ENCODE data around the gene TENM4. TPM values are rescaled to one million over a fixed set of nuclear protein-coding genes. Genes with fewer than 3 reads are reported as not detected.

Gene TENM4
- polyA plus RNA-seq, 3 donors: 0.31 to 1.7 TPM; not detected in 1

- Histone ChIP-seq H3K9me3 (replicated peaks in 1 of 2; ENCODE audit: control insufficient read depth in 1 of 2, insufficient read depth in 1 of 2, low read length in 2 of 2) (no peaks in the 10 kb centered on the region), H3K4me2 (replicated peaks; ENCODE audit: extremely low read depth, low read length, poor library complexity, severe bottlenecking) (no peak overlapping the region), H3K4me3 (replicated peaks in 1 of 3; ENCODE audit: low read depth in 2 of 3, low read length in 3 of 3) (no peak overlapping the region), H3K79me2 (ENCODE audit: insufficient read depth, low read length) (no peaks in the 10 kb centered on the region), H3K9ac (ENCODE audit: insufficient read depth, low read length, poor library complexity, severe bottlenecking) (peak overlapping the region; percentile 12), H2AFZ (ENCODE audit: insufficient read depth, low read depth, low read length, poor library complexity, severe bottlenecking) (peak overlapping the region; percentile 30), H3K36me3 (replicated peaks in 1 of 2; ENCODE audit: control insufficient read depth in 1 of 2, insufficient read depth in 2 of 2, low read length in 2 of 2) (no peaks in the 10 kb centered on the region), H3K27me3 (ENCODE audit: control insufficient read depth in 2 of 2, insufficient read depth in 2 of 2, low read length in 2 of 2) (peaks cover 13 to 19% of the 10 kb centered on the region in 2 donors), H3K27ac (ENCODE audit: low read depth in 1 of 2, low read length in 2 of 2) (peak overlapping the region; percentile 60 to 78), H3K4me1 (ENCODE audit: control insufficient read depth in 1 of 2, insufficient read depth in 2 of 2, low read length in 2 of 2) (peaks cover 19 to 20% of the 10 kb centered on the region in 2 donors), H4K20me1 (ENCODE audit: insufficient read depth, low read length) (no peaks in the 10 kb centered on the region)
- no peaks in the 10 kb centered on the region for H3K36me3 Mint-ChIP-seq
- intact Hi-C loops (cut with micrococcal nuclease): no loop called here
- peak overlapping the region in 1 of 2 donors; percentile 40 for H3K4me3 Mint-ChIP-seq
- WGBS (ENCODE audit: insufficient coverage): 43% methylated on average over 5 of the region's 7 CpGs
- no peak for TF ChIP-seq CTCF (IDR thresholded peaks at IDR 0.05)
- H3K27ac Mint-ChIP-seq: peak overlapping the region in 6 of 7 donors; percentile 1 to 95 (median 78)
- H3K27me3 Mint-ChIP-seq (ENCODE audit: low read depth in 3 of 3): peaks cover 9 to 24% (median 16%) of the 10 kb centered on the region in 3 donors
- H3K9me3 Mint-ChIP-seq: no peaks in the 10 kb centered on the region
- peak; percentile 29 to 72 (median 39) for DNase-seq
- peaks cover 6% of the 10 kb centered on the region for H3K4me1 Mint-ChIP-seq
Measured at GRCh38 chr11:78851878-78852586, 588.8 kb downstream of the TENM4 start.

GRCh38 chr11:78850078-78850477, 590.8 kb downstream of the TENM4 start:
- H3K4me3 ChIP-seq (replicated peaks in 1 of 3; ENCODE audit: low read depth in 2 of 3, low read length in 3 of 3): no peak overlapping the region
- H3K9ac ChIP-seq (ENCODE audit: insufficient read depth, low read length, poor library complexity, severe bottlenecking): no peak overlapping the region
- Mint-ChIP-seq H3K27ac (no peak overlapping the region), H3K36me3 (no peaks in the 10 kb centered on the region), H3K4me1 (peaks cover 6% of the 10 kb centered on the region), H3K27me3 (ENCODE audit: low read depth in 3 of 3) (peaks cover 7 to 22% (median 9%) of the 10 kb centered on the region in 3 donors), H3K9me3 (no peaks in the 10 kb centered on the region), H3K4me3 (no peak overlapping the region)
- H4K20me1 ChIP-seq (ENCODE audit: insufficient read depth, low read length): no peaks in the 10 kb centered on the region
- H3K27ac ChIP-seq (ENCODE audit: low read depth in 1 of 2, low read length in 2 of 2): no peak overlapping the region
- peaks cover 19 to 20% of the 10 kb centered on the region in 2 donors for H3K4me1 ChIP-seq (ENCODE audit: control insufficient read depth in 1 of 2, insufficient read depth in 2 of 2, low read length in 2 of 2)
- no peak overlapping the region for H2AFZ ChIP-seq (ENCODE audit: insufficient read depth, low read depth, low read length, poor library complexity, severe bottlenecking)
- WGBS (ENCODE audit: insufficient coverage): no CpG with 5 or more reads among the region's 3 CpGs
- H3K9me3 ChIP-seq (replicated peaks in 1 of 2; ENCODE audit: control insufficient read depth in 1 of 2, insufficient read depth in 1 of 2, low read length in 2 of 2): no peaks in the 10 kb centered on the region
- DNase-seq: no peak
- peaks cover 11 to 22% of the 10 kb centered on the region in 2 donors for H3K27me3 ChIP-seq (ENCODE audit: control insufficient read depth in 2 of 2, insufficient read depth in 2 of 2, low read length in 2 of 2)
- H3K4me2 ChIP-seq (replicated peaks; ENCODE audit: extremely low read depth, low read length, poor library complexity, severe bottlenecking): no peak overlapping the region
- TF ChIP-seq CTCF (IDR thresholded peaks at IDR 0.05): no peak
- intact Hi-C loops (cut with micrococcal nuclease): no loop called here
- H3K79me2 ChIP-seq (ENCODE audit: insufficient read depth, low read length): no peaks in the 10 kb centered on the region
- H3K36me3 ChIP-seq (replicated peaks in 1 of 2; ENCODE audit: control insufficient read depth in 1 of 2, insufficient read depth in 2 of 2, low read length in 2 of 2): no peaks in the 10 kb centered on the region

Data from CD14-positive monocyte (primary cell).